Fibroblast of villous mesenchyme (primary cell): ENCODE data around the gene ABHD4. TPM values are rescaled to one million over a fixed set of nuclear protein-coding genes. Genes with fewer than 3 reads are reported as not detected.
A peak's percentile ranks its signal among the peaks of the same experiment; 100 is the strongest.
"Not testable (repeated sequence)": the region's sequence is repeated elsewhere in the genome, so short reads cannot be mapped to it uniquely, and the experiment has no call there.

Source experiments
- DNase-seq: peaks from one replicate; pipeline ENCODE4 v3.0.0-alpha.2; 2010; ENCODE audit warnings: low read depth
- H3K4me3 ChIP-seq: 2 replicates; pipeline ENCODE4 v1.5.1; 2011; ENCODE audit warnings: low read depth, mild to moderate bottlenecking, low read length
- CTCF ChIP-seq: IDR thresholded peaks from 2 replicates; pipeline ENCODE4 v1.5.1; 2012; ENCODE audit warnings: low read depth, mild to moderate bottlenecking, low read length; ENCODE audit not compliant: insufficient read depth
- total RNA-seq: library from RNA; depleted of rRNA; stranded (reverse); fragments of >200 nt; gene quantifications from 2 replicates; pipeline ENCODE4 v1.2.3, GENCODE V29; 2012

ABHD4 gene
- total RNA-seq, 1 donor, result 13.4 TPM

DNA sequence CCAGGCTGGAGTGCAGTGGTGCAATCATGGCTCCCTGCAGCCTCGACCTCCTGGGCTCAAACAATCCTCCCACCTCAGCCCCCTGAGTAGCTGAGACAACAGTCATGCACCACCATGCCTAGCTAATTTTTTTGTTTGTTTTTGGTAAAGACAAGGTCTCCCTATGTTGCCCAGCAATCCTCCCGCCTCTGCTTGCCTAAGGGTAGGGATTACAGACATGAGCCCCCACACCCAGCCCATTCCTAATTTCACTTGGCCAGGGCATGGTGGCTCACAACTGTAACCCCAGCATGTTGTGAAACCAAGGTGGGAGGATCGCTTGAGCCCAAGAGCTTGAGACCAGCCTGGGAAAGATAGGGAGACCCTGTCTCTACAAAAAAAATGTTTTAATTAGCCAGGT lies 18.2 kb upstream of the ABHD4 start:
- no peak for DNase-seq
- no peak overlapping the region for H3K4me3 ChIP-seq
- no peak for TF ChIP-seq CTCF

- TF ChIP-seq CTCF, result no peak
- no peak overlapping the region for H3K4me3 ChIP-seq
- peak; percentile 19 for DNase-seq
Measured at GRCh38 chr14:22580625-22581024, 17.5 kb upstream of the ABHD4 start.

GRCh38 chr14:22583994-22584393 lies 14.1 kb upstream of the ABHD4 start:
- TF ChIP-seq CTCF, result no peak
- no peak for DNase-seq
- no peak overlapping the region for H3K4me3 ChIP-seq

DNA sequence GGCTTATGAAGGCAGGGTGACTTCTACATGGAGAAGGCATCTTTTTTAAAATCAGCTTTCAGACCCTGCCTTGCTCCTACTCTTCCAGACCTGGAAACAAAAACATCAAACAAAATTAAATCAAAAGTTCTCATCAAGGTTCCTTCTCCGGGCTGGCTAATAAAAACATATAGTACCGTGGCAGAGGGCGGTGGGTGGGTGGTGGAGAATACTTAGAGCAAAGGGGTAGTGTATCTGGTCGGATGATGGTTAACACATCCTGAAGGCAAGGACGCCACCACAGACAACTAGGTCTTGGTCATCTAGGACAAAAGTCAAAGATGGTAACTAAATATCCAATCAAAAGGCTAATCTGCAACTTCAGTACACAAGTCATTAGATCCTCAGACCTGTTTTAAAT lies 10.9 kb upstream of the ABHD4 start:
- DNase-seq, result no peak
- TF ChIP-seq CTCF, result no peak
- no peak overlapping the region for H3K4me3 ChIP-seq

- not testable (repeated sequence) for DNase-seq
- H3K4me3 ChIP-seq, result peak overlapping the region; percentile 95
Measured at GRCh38 chr14:22587677-22588422, 10.2 kb upstream of the ABHD4 start.

DNA sequence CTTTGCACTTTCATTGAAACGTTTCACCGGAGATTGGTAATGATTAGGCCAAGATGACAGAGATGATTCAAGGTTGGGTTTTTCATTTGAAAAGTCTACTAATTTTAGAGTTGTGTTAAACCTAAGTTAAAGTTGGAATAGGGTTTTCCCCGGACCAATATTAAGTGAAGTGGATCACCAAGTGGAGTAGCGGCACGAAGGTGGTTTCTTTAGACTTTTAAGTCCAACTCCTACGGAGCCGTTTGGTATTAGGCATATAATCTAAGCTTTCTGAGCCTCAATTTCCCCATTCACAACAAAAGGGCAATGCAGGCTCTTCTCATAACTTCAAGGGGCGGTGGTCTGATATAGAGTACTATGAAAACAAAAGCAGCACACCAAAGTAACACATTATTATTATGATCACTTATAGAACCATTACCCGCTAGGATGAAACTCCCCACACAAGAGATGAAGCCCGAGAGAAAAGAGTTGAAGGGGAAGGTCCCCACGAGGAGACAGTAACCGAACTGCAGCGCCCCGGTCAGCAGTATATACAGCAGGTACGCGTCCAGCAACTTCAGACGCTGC lies 9.5 kb upstream of the ABHD4 start:
- no peak for DNase-seq
- peak overlapping the region; percentile 95 for H3K4me3 ChIP-seq
- no peak for TF ChIP-seq CTCF

- peak; percentile 100 for DNase-seq
- no peak for TF ChIP-seq CTCF
- H3K4me3 ChIP-seq, result peak within 1 kb of the TSS; percentile 95
Measured at GRCh38 chr14:22589096-22589839, 8.8 kb upstream of the ABHD4 start, which contains the start of gene DAD1. TSS of gene DAD1 (minus strand) at chr14:22589224. CDS start at chr14:22589157, 67 bp downstream.
